Iris pigment epithelial cell (primary cell): Measurements from ENCODE around the gene EPHA7.

ENCODE experiments used
- DNase-seq: peaks from one replicate; pipeline ENCODE4 v3.0.0-alpha.2; 2011; ENCODE audit warnings: low read depth

EPHA7 gene

GRCh38 chr6:93325761-93326160, 93.6 kb downstream of the EPHA7 start:
- no peak for DNase-seq

GRCh38 chr6:93323630-93324029, 95.7 kb downstream of the EPHA7 start:
- DNase-seq: no peak

- DNase-seq: no peak
These were observed 96.7 kb downstream of the EPHA7 start for GRCh38 chr6:93322651-93323050.

GRCh38 chr6:93319304-93319703, 100.1 kb downstream of the EPHA7 start:
- no peak for DNase-seq

GRCh38 chr6:93318121-93318520, 101.2 kb downstream of the EPHA7 start:
- no peak for DNase-seq

GRCh38 chr6:93317592-93317991, 101.8 kb downstream of the EPHA7 start:
- DNase-seq: no peak

GRCh38 chr6:93307505-93308409, 111.6 kb downstream of the EPHA7 start:
- DNase-seq: no peak

- no peak for DNase-seq
These were observed 114.3 kb downstream of the EPHA7 start for GRCh38 chr6:93305088-93305487.

- no peak for DNase-seq
These were observed 114.9 kb downstream of the EPHA7 start for GRCh38 chr6:93304505-93304904.

GRCh38 chr6:93300661-93301060, 118.7 kb downstream of the EPHA7 start:
- no peak for DNase-seq

- no peak for DNase-seq
These were observed 119.7 kb downstream of the EPHA7 start for GRCh38 chr6:93299622-93300021.

GRCh38 chr6:93295631-93296030, 123.7 kb downstream of the EPHA7 start:
- DNase-seq: no peak

GRCh38 chr6:93294879-93295278, 124.5 kb downstream of the EPHA7 start:
- no peak for DNase-seq

GRCh38 chr6:93293872-93294271, 125.5 kb downstream of the EPHA7 start:
- no peak for DNase-seq

GRCh38 chr6:93293460-93293859, 125.9 kb downstream of the EPHA7 start:
- no peak for DNase-seq

- DNase-seq: no peak
These were observed 136.8 kb downstream of the EPHA7 start for GRCh38 chr6:93282521-93283031.

GRCh38 chr6:93278241-93278640, 141.1 kb downstream of the EPHA7 start:
- no peak for DNase-seq

- DNase-seq: no peak
These were observed 146.5 kb downstream of the EPHA7 start for GRCh38 chr6:93272896-93273295.

- no peak for DNase-seq
These were observed 147.1 kb downstream of the EPHA7 start for GRCh38 chr6:93272211-93272610.

- DNase-seq: no peak
These were observed 153.1 kb downstream of the EPHA7 start for GRCh38 chr6:93266116-93266817.

- no peak for DNase-seq
These were observed 158.5 kb downstream of the EPHA7 start for GRCh38 chr6:93260881-93261280.

GRCh38 chr6:93259332-93259731, 160.0 kb downstream of the EPHA7 start:
- DNase-seq: no peak

GRCh38 chr6:93252930-93253329, 166.4 kb downstream of the EPHA7 start:
- no peak for DNase-seq
